Lower leg skin (tissue), 3 donors: ENCODE results near the gene RARRES1.

ENCODE experiments used
- POLR2A ChIP-seq, 2 donors: fragments of 450-650 bp; IDR thresholded peaks; one replicate each; pipeline ENCODE4 v1.6.1; 2016 to 2017; ENCODE audit warnings: antibody characterized with exemption in 2 of 2, mild to moderate bottlenecking in 1 of 2, moderate library complexity in 1 of 2
- TF ChIP-seq, protein P1 (sequence below), 3 donors: fragments of 450-650 bp; IDR thresholded peaks; one replicate each; pipeline ENCODE4 v1.5.1; 2016; ENCODE audit warnings: antibody characterized with exemption in 3 of 3, mild to moderate bottlenecking in 3 of 3, moderate library complexity in 2 of 3

DNA sequence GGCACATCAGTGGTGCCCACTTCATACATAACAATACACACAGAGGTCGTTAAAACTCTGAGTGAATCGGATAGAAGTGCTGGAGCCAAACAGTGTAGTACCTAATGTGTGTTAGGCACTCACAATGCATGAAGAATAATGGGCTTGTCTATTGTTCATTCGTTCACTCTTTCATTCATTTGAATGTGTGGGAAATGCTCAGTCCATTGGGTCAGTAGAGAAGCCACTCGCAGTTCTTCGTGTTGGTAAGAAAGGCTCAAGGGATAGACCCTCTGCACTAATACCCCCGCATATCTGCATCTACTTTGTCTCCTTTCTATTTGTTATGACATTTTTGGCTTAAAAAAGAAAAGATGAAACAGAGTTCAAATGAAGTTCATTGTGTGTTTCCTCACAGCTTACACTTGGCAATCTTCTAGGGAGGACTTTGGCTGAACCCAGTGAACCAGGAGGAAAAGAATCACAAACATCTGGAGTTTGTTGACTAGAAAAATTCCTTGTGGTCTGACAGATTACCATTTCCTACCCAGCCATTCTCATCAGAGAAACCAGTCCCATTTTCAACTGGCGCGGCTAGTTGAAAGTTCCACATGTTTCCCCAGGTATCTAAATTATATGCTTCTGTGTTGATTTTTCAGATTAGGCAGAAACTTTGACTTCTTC is 36.8 kb upstream of the RARRES1 start:
- TF ChIP-seq, protein P1, sequence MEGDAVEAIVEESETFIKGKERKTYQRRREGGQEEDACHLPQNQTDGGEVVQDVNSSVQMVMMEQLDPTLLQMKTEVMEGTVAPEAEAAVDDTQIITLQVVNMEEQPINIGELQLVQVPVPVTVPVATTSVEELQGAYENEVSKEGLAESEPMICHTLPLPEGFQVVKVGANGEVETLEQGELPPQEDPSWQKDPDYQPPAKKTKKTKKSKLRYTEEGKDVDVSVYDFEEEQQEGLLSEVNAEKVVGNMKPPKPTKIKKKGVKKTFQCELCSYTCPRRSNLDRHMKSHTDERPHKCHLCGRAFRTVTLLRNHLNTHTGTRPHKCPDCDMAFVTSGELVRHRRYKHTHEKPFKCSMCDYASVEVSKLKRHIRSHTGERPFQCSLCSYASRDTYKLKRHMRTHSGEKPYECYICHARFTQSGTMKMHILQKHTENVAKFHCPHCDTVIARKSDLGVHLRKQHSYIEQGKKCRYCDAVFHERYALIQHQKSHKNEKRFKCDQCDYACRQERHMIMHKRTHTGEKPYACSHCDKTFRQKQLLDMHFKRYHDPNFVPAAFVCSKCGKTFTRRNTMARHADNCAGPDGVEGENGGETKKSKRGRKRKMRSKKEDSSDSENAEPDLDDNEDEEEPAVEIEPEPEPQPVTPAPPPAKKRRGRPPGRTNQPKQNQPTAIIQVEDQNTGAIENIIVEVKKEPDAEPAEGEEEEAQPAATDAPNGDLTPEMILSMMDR (IDR thresholded peaks at IDR 0.05): no peak
- no peak for TF ChIP-seq POLR2A (IDR thresholded peaks at IDR 0.05)
